Panc1 (cell line): ENCODE measurements around the gene TES.
"Not testable (repeated sequence)": the region's sequence is repeated elsewhere in the genome, so short reads cannot be mapped to it uniquely, and the experiment has no call there.

Source experiments
- CTCF ChIP-seq: fragments of 450-650 bp; IDR thresholded peaks from 2 replicates; pipeline ENCODE4 v1.5.1; 2017; ENCODE audit warnings: mild to moderate bottlenecking
- POLR2AphosphoS5 ChIP-seq: IDR thresholded peaks from 2 replicates; pipeline ENCODE4 v1.6.1; 2012; ENCODE audit warnings: mild to moderate bottlenecking, low read depth, low read length, moderate library complexity
- TCF7L2 ChIP-seq: IDR thresholded peaks from 2 replicates; pipeline ENCODE4 v1.6.1; 2011; ENCODE audit warnings: mild to moderate bottlenecking, low read depth, low read length, inconsistent platforms

- TF ChIP-seq TCF7L2, POLR2AphosphoS5, CTCF: not testable (repeated sequence)
Measured at GRCh38 chr7:116295903-116296302, 85.6 kb downstream of the TES start.
